Astrocyte of the spinal cord (primary cell): Measurements from ENCODE around the gene TP53AIP1.

Source experiments
- DNase-seq: peaks from one replicate; pipeline ENCODE4 v3.0.0; 2011; ENCODE audit warnings: low read depth, low spot score
- H3K4me3 ChIP-seq: 2 replicates; pipeline ENCODE4 v1.5.1; 2011; ENCODE audit warnings: low read depth, mild to moderate bottlenecking, low read length, moderate library complexity
- CTCF ChIP-seq: IDR thresholded peaks from 2 replicates; pipeline ENCODE4 v1.5.1; 2012; ENCODE audit warnings: low read depth, mild to moderate bottlenecking, low read length, inconsistent platforms
- in situ Hi-C: cut with HindIII; loops from 2 replicates; pipeline ENCODE4 v1.10.0; 2017; ENCODE audit warnings: low sequenced_read_pairs

The TP53AIP1 gene

GRCh38 chr11:128961645-128962044 lies 19.0 kb upstream of the TP53AIP1 start:
- TF ChIP-seq CTCF = no peak
- in situ Hi-C loops = no loop called here
- DNase-seq = no peak
- H3K4me3 ChIP-seq = no peak overlapping the region

GRCh38 chr11:128957202-128957482 lies 14.5 kb upstream of the TP53AIP1 start:
- in situ Hi-C loops = no loop called here
- no peak for TF ChIP-seq CTCF
- no peak for DNase-seq
- no peak overlapping the region for H3K4me3 ChIP-seq

- peak; percentile 73 for DNase-seq
- in situ Hi-C loops = no loop called here
- no peak overlapping the region for H3K4me3 ChIP-seq
- TF ChIP-seq CTCF = peak; percentile 60
These were observed 13.9 kb upstream of the TP53AIP1 start for GRCh38 chr11:128956401-128957201.

- in situ Hi-C loops = no loop called here
- no peak for TF ChIP-seq CTCF
- no peak for DNase-seq
- no peak overlapping the region for H3K4me3 ChIP-seq
These were observed 13.0 kb upstream of the TP53AIP1 start for GRCh38 chr11:128955636-128956035.

GRCh38 chr11:128953151-128953550 lies 10.5 kb upstream of the TP53AIP1 start:
- in situ Hi-C loops = no loop called here
- no peak for DNase-seq
- no peak overlapping the region for H3K4me3 ChIP-seq
- no peak for TF ChIP-seq CTCF

- TF ChIP-seq CTCF = no peak
- in situ Hi-C loops = no loop called here
- no peak for DNase-seq
- H3K4me3 ChIP-seq = no peak overlapping the region
These were observed 7.3 kb upstream of the TP53AIP1 start for GRCh38 chr11:128949791-128950454.
